ENCODE data around the gene PHC2. TPM values are rescaled to one million over a fixed set of nuclear protein-coding genes. Genes with fewer than 3 reads are reported as not detected.

The PHC2 gene
- total RNA-seq, 1 donor from 2014 or later, result 69.0 TPM

GRCh38 chr1:33353531-33353930 lies 77.4 kb downstream of the PHC2 start:
- DNase-seq (ENCODE audit: low read depth in 2 of 2), result no peak

- no peak for DNase-seq (ENCODE audit: low read depth in 2 of 2)
These were observed 79.6 kb downstream of the PHC2 start for GRCh38 chr1:33351281-33351660.

- no peak for DNase-seq (ENCODE audit: low read depth in 2 of 2)
These were observed 80.1 kb downstream of the PHC2 start for GRCh38 chr1:33350611-33351280.

GRCh38 chr1:33349778-33350610 lies 80.9 kb downstream of the PHC2 start:
- peak; percentile 83 to 85 for DNase-seq (ENCODE audit: low read depth in 2 of 2)

- DNase-seq (ENCODE audit: low read depth in 2 of 2), result peak; percentile 49 to 63
These were observed 81.7 kb downstream of the PHC2 start for GRCh38 chr1:33349081-33349759.

GRCh38 chr1:33348676-33349080 lies 82.2 kb downstream of the PHC2 start:
- DNase-seq (ENCODE audit: low read depth in 2 of 2), result peak; percentile 48

- peak in 1 of 2 donors; percentile 29 for DNase-seq (ENCODE audit: low read depth in 2 of 2)
These were observed 82.7 kb downstream of the PHC2 start for GRCh38 chr1:33348194-33348593.

GRCh38 chr1:33347650-33347992 lies 83.3 kb downstream of the PHC2 start:
- DNase-seq (ENCODE audit: low read depth in 2 of 2), result peak in 1 of 2 donors; percentile 44

GRCh38 chr1:33346927-33347649 lies 83.8 kb downstream of the PHC2 start:
- DNase-seq (ENCODE audit: low read depth in 2 of 2), result peak; percentile 75 to 95

- DNase-seq (ENCODE audit: low read depth in 2 of 2), result no peak
These were observed 84.4 kb downstream of the PHC2 start for GRCh38 chr1:33346533-33346926.

GRCh38 chr1:33344896-33345560 lies 85.9 kb downstream of the PHC2 start:
- no peak for DNase-seq (ENCODE audit: low read depth in 2 of 2)

- DNase-seq (ENCODE audit: low read depth in 2 of 2), result no peak
These were observed 87.4 kb downstream of the PHC2 start for GRCh38 chr1:33343539-33343938.

GRCh38 chr1:33342041-33342723 lies 88.7 kb downstream of the PHC2 start:
- DNase-seq (ENCODE audit: low read depth in 2 of 2), result peak; percentile 92 to 97

GRCh38 chr1:33341190-33341589 lies 89.7 kb downstream of the PHC2 start:
- no peak for DNase-seq (ENCODE audit: low read depth in 2 of 2)

- DNase-seq (ENCODE audit: low read depth in 2 of 2), result peak; percentile 22 to 37
These were observed 91.5 kb downstream of the PHC2 start for GRCh38 chr1:33339413-33339812.

- DNase-seq (ENCODE audit: low read depth in 2 of 2), result peak; percentile 39 to 75
These were observed 92.3 kb downstream of the PHC2 start for GRCh38 chr1:33338440-33339211.

- no peak for DNase-seq (ENCODE audit: low read depth in 2 of 2)
These were observed 92.9 kb downstream of the PHC2 start for GRCh38 chr1:33338048-33338439.

GRCh38 chr1:33337441-33337840 lies 93.5 kb downstream of the PHC2 start:
- DNase-seq (ENCODE audit: low read depth in 2 of 2), result no peak

GRCh38 chr1:33336580-33336979 lies 94.3 kb downstream of the PHC2 start:
- DNase-seq (ENCODE audit: low read depth in 2 of 2), result no peak

GRCh38 chr1:33335020-33335419 lies 95.9 kb downstream of the PHC2 start:
- peak in 1 of 2 donors; percentile 33 for DNase-seq (ENCODE audit: low read depth in 2 of 2)

Data from lung microvascular endothelial cell (primary cell).